ENCODE measurements around the gene RHBDD1.

RHBDD1 gene

GRCh38 chr2:226904592-226904991 lies 68.7 kb downstream of the RHBDD1 start:
- no peaks in the 10 kb centered on the region for H3K9me3 Mint-ChIP-seq
- H3K36me3 Mint-ChIP-seq (ENCODE audit: low read depth): peaks cover 12% of the 10 kb centered on the region
- no peak for TF ChIP-seq CTCF (IDR thresholded peaks at IDR 0.05)
- H3K27me3 Mint-ChIP-seq (ENCODE audit: low read depth, poor library complexity): no peaks in the 10 kb centered on the region
- H3K4me1 Mint-ChIP-seq: peaks cover 19% of the 10 kb centered on the region
- no peak overlapping the region for H3K4me3 Mint-ChIP-seq
- no peak for DNase-seq
- H3K27ac Mint-ChIP-seq: no peak overlapping the region

GRCh38 chr2:226905718-226906117 lies 69.9 kb downstream of the RHBDD1 start:
- Mint-ChIP-seq H3K27ac (no peak overlapping the region), H3K27me3 (ENCODE audit: low read depth, poor library complexity) (no peaks in the 10 kb centered on the region), H3K4me3 (no peak overlapping the region), H3K9me3 (no peaks in the 10 kb centered on the region), H3K36me3 (ENCODE audit: low read depth) (peaks cover 12% of the 10 kb centered on the region), H3K4me1 (peaks cover 19% of the 10 kb centered on the region)
- TF ChIP-seq CTCF (IDR thresholded peaks at IDR 0.05): no peak
- no peak for DNase-seq

DNA sequence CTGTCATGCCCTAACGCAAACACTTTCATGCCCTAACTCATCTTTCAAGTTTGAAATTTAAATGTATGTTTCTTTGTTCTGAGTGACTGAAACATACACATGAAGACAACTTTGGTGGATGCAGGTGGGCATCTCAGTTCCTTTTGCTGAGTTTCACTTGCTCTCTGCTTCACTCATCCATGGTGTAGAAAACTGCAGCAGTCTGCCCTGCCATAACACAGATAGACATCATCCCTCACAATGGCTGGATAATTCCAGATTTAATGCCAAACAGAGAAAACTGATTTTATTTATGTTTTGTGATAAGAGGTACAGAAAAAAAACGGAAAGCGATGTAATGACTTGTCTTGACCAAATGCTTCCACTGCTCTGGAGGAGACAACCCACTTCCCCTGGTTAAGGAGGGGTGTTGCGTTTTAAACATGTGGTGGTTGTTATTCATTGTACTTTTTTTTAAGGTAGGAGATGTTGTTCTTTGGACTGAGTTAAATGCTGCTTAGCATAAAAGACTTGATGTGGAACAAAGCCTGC lies 70.4 kb downstream of the RHBDD1 start:
- no peak for TF ChIP-seq CTCF (IDR thresholded peaks at IDR 0.05)
- H3K9me3 Mint-ChIP-seq: no peaks in the 10 kb centered on the region
- peaks cover 16% of the 10 kb centered on the region for H3K36me3 Mint-ChIP-seq (ENCODE audit: low read depth)
- H3K4me3 Mint-ChIP-seq: no peak overlapping the region
- no peak overlapping the region for H3K27ac Mint-ChIP-seq
- no peaks in the 10 kb centered on the region for H3K27me3 Mint-ChIP-seq (ENCODE audit: low read depth, poor library complexity)
- H3K4me1 Mint-ChIP-seq: peaks cover 19% of the 10 kb centered on the region
- no peak for DNase-seq

DNA sequence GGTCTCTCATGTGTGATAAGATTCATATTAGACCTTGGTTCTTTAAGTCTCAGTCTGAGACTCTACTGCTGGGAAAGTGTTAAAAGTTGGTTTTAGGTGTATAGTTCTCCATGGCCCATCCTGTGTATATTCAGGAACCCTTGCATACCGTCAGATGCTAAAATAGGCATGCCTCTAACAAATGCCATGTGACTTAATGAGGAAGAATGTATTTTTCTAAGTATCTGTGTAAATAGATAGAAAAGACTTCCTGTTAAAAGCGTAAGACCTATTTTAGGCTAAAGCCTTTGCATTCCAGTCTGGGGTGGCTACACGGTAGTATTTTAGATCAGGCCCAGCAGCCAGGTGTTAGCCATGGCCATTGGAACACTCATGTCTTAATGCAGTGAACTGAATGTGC lies 73.3 kb downstream of the RHBDD1 start:
- H3K4me3 Mint-ChIP-seq: no peak overlapping the region
- no peaks in the 10 kb centered on the region for H3K27me3 Mint-ChIP-seq (ENCODE audit: low read depth, poor library complexity)
- no peak overlapping the region for H3K27ac Mint-ChIP-seq
- no peak for TF ChIP-seq CTCF (IDR thresholded peaks at IDR 0.05)
- DNase-seq: no peak
- peaks cover 22% of the 10 kb centered on the region for H3K36me3 Mint-ChIP-seq (ENCODE audit: low read depth)
- peaks cover 19% of the 10 kb centered on the region for H3K4me1 Mint-ChIP-seq
- H3K9me3 Mint-ChIP-seq: no peaks in the 10 kb centered on the region

DNA sequence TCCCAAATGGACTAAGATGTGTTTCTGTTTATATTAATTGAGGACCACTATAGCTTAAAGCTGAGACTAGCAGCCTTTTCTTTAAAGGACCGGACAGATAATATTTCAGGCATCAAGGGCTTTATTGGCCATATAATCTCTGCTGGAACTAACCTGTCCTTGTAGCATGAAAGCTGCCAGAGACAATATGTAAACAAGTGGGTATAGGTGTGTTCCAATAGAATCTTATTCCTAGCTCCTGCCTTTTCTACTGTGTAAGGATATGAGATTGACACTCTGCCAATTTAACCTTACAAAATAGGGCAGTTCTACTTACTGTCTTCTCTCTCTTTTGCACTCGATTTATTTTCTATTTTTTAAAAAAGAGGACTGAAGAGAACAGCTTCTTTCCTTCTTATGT lies 74.0 kb downstream of the RHBDD1 start:
- Mint-ChIP-seq H3K27ac (no peak overlapping the region), H3K36me3 (ENCODE audit: low read depth) (peaks cover 24% of the 10 kb centered on the region), H3K27me3 (ENCODE audit: low read depth, poor library complexity) (no peaks in the 10 kb centered on the region), H3K4me1 (peaks cover 19% of the 10 kb centered on the region), H3K4me3 (no peak overlapping the region), H3K9me3 (no peaks in the 10 kb centered on the region)
- TF ChIP-seq CTCF (IDR thresholded peaks at IDR 0.05): no peak
- no peak for DNase-seq

- Mint-ChIP-seq H3K27ac (no peak overlapping the region), H3K4me1 (peaks cover 13% of the 10 kb centered on the region), H3K4me3 (no peak overlapping the region), H3K27me3 (ENCODE audit: low read depth, poor library complexity) (no peaks in the 10 kb centered on the region), H3K9me3 (no peaks in the 10 kb centered on the region), H3K36me3 (ENCODE audit: low read depth) (peaks cover 24% of the 10 kb centered on the region)
- DNase-seq: no peak
- TF ChIP-seq CTCF (IDR thresholded peaks at IDR 0.05): no peak
These were observed 74.5 kb downstream of the RHBDD1 start for GRCh38 chr2:226910384-226910783.
